ENCODE measurements around the gene SHC4. TPM values are rescaled to one million over a fixed set of nuclear protein-coding genes. Genes with fewer than 3 reads are reported as not detected.
"Not testable (repeated sequence)": the region's sequence is repeated elsewhere in the genome, so short reads cannot be mapped to it uniquely, and the experiment has no call there.

SHC4 gene
- polyA plus RNA-seq, 1 donor from 2014 or later, result 4.5 TPM

GRCh38 chr15:48913141-48913540 lies 50.6 kb downstream of the SHC4 start (continued):
- TF ChIP-seq POLR2AphosphoS5 (IDR thresholded peaks at IDR 0.05), result no peak

- H3K79me2 ChIP-seq (replicated peaks; ENCODE audit: insufficient read depth, low read length); H3F3A ChIP-seq (ENCODE audit: insufficient read depth, low read length, poor library complexity, severe bottlenecking); H3K9me3 ChIP-seq (ENCODE audit: low read length); H2AFZ ChIP-seq (ENCODE audit: low read depth, low read length); H3K27me3 ChIP-seq (ENCODE audit: insufficient read depth, low read depth, low read length); H3K27ac ChIP-seq (ENCODE audit: low read length); H4K20me1 ChIP-seq (ENCODE audit: insufficient read depth); H3K4me2 ChIP-seq (ENCODE audit: low read length); H3K4me3 ChIP-seq (ENCODE audit: low read length); H3K9me2 ChIP-seq (ENCODE audit: insufficient read depth, low read length); H3K36me3 ChIP-seq (ENCODE audit: insufficient read depth, low read length); H3K9ac ChIP-seq (ENCODE audit: low read length): not testable (repeated sequence)
Measured at GRCh38 chr15:48910554-48910953, 53.2 kb downstream of the SHC4 start.

- H3K36me3 ChIP-seq (ENCODE audit: insufficient read depth, low read length); H3K4me2 ChIP-seq (ENCODE audit: low read length): not testable (repeated sequence)
Measured at GRCh38 chr15:48909313-48909712, 54.4 kb downstream of the SHC4 start.

GRCh38 chr15:48905847-48906246 lies 57.9 kb downstream of the SHC4 start:
- Histone ChIP-seq H3K9me2 (ENCODE audit: insufficient read depth, low read length) (no peaks in the 10 kb centered on the region), H3K9ac (ENCODE audit: low read length) (no peak overlapping the region), H3F3A (ENCODE audit: insufficient read depth, low read length, poor library complexity, severe bottlenecking) (no peaks in the 10 kb centered on the region), H3K4me3 (ENCODE audit: low read length) (no peak overlapping the region), H3K27me3 (ENCODE audit: insufficient read depth, low read depth, low read length) (no peaks in the 10 kb centered on the region), H2AFZ (ENCODE audit: low read depth, low read length) (no peak overlapping the region), H3K9me3 (ENCODE audit: low read length) (no peaks in the 10 kb centered on the region), H3K4me2 (ENCODE audit: low read length) (no peak overlapping the region), H3K27ac (ENCODE audit: low read length) (no peak overlapping the region), H4K20me1 (ENCODE audit: insufficient read depth) (no peaks in the 10 kb centered on the region), H3K36me3 (ENCODE audit: insufficient read depth, low read length) (no peaks in the 10 kb centered on the region), H3K79me2 (replicated peaks; ENCODE audit: insufficient read depth, low read length) (no peaks in the 10 kb centered on the region)
- TF ChIP-seq POLR2AphosphoS5 (IDR thresholded peaks at IDR 0.05) (no peak), TAF1 (IDR thresholded peaks at IDR 0.05; ENCODE audit: low read depth) (no peak), CTCF (IDR thresholded peaks at IDR 0.05; ENCODE audit: poor library complexity, severe bottlenecking) (no peak)

More at GRCh38 chr15:48909313-48909712, 54.4 kb downstream of the SHC4 start:
- not testable (repeated sequence) for H3K27me3 ChIP-seq (ENCODE audit: insufficient read depth, low read depth, low read length); H3F3A ChIP-seq (ENCODE audit: insufficient read depth, low read length, poor library complexity, severe bottlenecking); H3K79me2 ChIP-seq (replicated peaks; ENCODE audit: insufficient read depth, low read length); H3K27ac ChIP-seq (ENCODE audit: low read length); H3K4me3 ChIP-seq (ENCODE audit: low read length); H3K9me2 ChIP-seq (ENCODE audit: insufficient read depth, low read length); H2AFZ ChIP-seq (ENCODE audit: low read depth, low read length); H3K9me3 ChIP-seq (ENCODE audit: low read length); H3K9ac ChIP-seq (ENCODE audit: low read length); H4K20me1 ChIP-seq (ENCODE audit: insufficient read depth)

- Histone ChIP-seq H4K20me1 (ENCODE audit: insufficient read depth) (no peaks in the 10 kb centered on the region), H3K27me3 (ENCODE audit: insufficient read depth, low read depth, low read length) (no peaks in the 10 kb centered on the region), H3K36me3 (ENCODE audit: insufficient read depth, low read length) (no peaks in the 10 kb centered on the region), H3K79me2 (replicated peaks; ENCODE audit: insufficient read depth, low read length) (no peaks in the 10 kb centered on the region), H3K9ac (ENCODE audit: low read length) (no peak overlapping the region), H3K4me2 (ENCODE audit: low read length) (no peak overlapping the region), H3F3A (ENCODE audit: insufficient read depth, low read length, poor library complexity, severe bottlenecking) (no peaks in the 10 kb centered on the region), H2AFZ (ENCODE audit: low read depth, low read length) (no peak overlapping the region), H3K9me3 (ENCODE audit: low read length) (no peaks in the 10 kb centered on the region), H3K9me2 (ENCODE audit: insufficient read depth, low read length) (no peaks in the 10 kb centered on the region), H3K4me3 (ENCODE audit: low read length) (no peak overlapping the region), H3K27ac (ENCODE audit: low read length) (no peak overlapping the region)
- no peak for TF ChIP-seq REST (IDR thresholded peaks at IDR 0.05; ENCODE audit: borderline replicate concordance)
- TF ChIP-seq MXI1 (conservative IDR thresholded peaks at IDR 0.05; ENCODE audit: poor library complexity, severe bottlenecking), result no peak
- no peak for TF ChIP-seq POLR2AphosphoS5 (IDR thresholded peaks at IDR 0.05)
- no peak for TF ChIP-seq EP300 (conservative IDR thresholded peaks at IDR 0.05; ENCODE audit: poor library complexity, severe bottlenecking)
- no peak for TF ChIP-seq SMC3 (conservative IDR thresholded peaks at IDR 0.05; ENCODE audit: poor library complexity)
- no peak for TF ChIP-seq CTCF (IDR thresholded peaks at IDR 0.05; ENCODE audit: poor library complexity, severe bottlenecking)
- TF ChIP-seq EZH2 (IDR thresholded peaks at IDR 0.05; ENCODE audit: borderline replicate concordance, insufficient read depth, low read length, poor library complexity, severe bottlenecking), result no peak
- TF ChIP-seq TAF1 (IDR thresholded peaks at IDR 0.05; ENCODE audit: low read depth), result no peak
- TF ChIP-seq RAD21 (conservative IDR thresholded peaks at IDR 0.05), result no peak
Measured at GRCh38 chr15:48905216-48905615, 58.5 kb downstream of the SHC4 start.
